WI38 (cell line): ENCODE data around the gene BTF3L4.
"Not testable (repeated sequence)": the region's sequence is repeated elsewhere in the genome, so short reads cannot be mapped to it uniquely, and the experiment has no call there.

Source experiments
- H3K4me3 ChIP-seq: 2 replicates; pipeline ENCODE4 v1.5.1; 2011; ENCODE audit warnings: low read depth, mild to moderate bottlenecking, control low read depth, low read length
- TF ChIP-seq, protein P1 (sequence below): IDR thresholded peaks from 2 replicates; pipeline ENCODE4 v1.5.1; 2012; ENCODE audit warnings: low read depth, mild to moderate bottlenecking, control low read depth, low read length

The BTF3L4 gene

DNA sequence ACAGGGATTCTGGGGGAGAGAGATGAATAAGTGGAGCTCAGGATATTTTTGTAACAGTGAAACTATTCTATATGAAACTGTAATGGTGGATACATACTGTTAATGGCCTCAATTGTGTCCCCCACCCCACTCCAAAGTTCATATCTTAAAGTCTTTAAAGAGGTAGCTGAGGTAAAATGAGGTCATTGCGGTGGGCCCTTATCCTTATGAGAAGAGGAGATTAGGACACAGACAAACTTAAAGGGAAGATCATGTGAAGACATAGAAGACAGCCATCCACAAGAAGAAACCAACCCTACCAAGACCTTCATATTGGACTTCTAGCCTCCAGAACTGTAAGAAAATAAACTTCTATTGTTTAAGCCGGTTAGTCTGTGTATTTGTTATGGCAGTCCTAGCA is 10.9 kb upstream of the BTF3L4 start:
- TF ChIP-seq, protein P1, sequence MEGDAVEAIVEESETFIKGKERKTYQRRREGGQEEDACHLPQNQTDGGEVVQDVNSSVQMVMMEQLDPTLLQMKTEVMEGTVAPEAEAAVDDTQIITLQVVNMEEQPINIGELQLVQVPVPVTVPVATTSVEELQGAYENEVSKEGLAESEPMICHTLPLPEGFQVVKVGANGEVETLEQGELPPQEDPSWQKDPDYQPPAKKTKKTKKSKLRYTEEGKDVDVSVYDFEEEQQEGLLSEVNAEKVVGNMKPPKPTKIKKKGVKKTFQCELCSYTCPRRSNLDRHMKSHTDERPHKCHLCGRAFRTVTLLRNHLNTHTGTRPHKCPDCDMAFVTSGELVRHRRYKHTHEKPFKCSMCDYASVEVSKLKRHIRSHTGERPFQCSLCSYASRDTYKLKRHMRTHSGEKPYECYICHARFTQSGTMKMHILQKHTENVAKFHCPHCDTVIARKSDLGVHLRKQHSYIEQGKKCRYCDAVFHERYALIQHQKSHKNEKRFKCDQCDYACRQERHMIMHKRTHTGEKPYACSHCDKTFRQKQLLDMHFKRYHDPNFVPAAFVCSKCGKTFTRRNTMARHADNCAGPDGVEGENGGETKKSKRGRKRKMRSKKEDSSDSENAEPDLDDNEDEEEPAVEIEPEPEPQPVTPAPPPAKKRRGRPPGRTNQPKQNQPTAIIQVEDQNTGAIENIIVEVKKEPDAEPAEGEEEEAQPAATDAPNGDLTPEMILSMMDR, result no peak
- no peak overlapping the region for H3K4me3 ChIP-seq

DNA sequence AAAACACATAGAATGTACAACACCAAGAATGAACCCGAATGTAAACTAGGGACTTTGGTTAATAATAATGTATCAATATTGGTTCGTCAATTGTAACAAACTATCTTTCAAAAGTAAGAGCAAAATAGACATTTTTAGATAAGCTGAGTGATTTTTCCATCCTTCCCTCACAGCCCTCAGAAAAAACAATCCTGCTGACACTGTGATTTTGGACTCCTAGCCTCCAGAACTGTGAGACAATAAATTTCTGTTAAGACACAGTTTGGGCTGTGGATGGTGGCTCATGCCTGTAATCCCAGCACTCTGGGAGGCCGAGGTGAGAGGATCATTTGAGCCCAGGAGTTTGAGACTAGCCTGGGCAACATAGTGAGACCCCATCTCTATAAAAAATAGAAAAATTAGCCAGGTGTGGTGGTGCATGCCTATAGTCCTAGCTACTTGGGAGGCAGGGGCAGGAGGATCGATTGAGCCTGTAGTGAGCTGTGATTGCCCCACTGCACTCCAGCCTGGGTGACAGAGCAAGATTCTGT is 10.4 kb upstream of the BTF3L4 start:
- not testable (repeated sequence) for H3K4me3 ChIP-seq

DNA sequence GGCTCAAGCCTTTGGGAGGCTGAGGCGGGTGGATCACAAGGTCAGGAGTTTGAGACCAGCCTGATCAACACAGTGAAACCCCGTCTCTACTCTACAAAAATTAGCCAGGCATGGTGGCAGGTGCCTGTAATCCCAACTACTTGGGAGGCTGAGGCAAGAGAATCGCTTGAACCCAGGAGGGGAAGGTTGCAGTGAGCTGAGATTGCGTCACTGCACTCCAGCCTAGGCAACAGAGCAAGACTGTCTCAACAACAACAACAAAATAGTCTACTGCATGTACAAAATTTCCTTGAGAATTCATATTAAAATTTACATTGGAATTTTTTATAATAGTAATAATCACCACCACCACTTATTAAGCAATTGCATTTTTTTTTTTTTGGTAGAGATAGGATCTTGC is 6.8 kb upstream of the BTF3L4 start:
- not testable (repeated sequence) for H3K4me3 ChIP-seq

DNA sequence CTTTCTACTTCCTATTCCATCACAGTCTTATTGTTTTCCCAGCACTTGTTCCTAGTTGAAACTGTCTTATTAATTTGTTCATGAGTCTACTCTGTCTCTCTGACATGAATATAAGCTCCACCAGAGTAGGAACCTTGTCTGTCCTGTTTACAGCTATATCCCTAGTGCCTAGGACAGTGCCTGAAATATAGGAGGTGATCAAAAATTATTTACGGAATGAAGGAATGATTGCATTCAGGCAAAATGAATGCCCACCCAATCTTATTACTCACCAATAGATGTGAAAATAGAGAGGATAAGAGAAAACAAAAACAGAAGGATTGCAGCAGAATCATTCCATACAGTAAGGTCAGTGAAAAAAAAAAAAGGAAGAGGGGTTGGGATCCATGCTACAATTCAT is 2.2 kb upstream of the BTF3L4 start:
- TF ChIP-seq, protein P1, result no peak
- H3K4me3 ChIP-seq, result peak overlapping the region; percentile 79

DNA sequence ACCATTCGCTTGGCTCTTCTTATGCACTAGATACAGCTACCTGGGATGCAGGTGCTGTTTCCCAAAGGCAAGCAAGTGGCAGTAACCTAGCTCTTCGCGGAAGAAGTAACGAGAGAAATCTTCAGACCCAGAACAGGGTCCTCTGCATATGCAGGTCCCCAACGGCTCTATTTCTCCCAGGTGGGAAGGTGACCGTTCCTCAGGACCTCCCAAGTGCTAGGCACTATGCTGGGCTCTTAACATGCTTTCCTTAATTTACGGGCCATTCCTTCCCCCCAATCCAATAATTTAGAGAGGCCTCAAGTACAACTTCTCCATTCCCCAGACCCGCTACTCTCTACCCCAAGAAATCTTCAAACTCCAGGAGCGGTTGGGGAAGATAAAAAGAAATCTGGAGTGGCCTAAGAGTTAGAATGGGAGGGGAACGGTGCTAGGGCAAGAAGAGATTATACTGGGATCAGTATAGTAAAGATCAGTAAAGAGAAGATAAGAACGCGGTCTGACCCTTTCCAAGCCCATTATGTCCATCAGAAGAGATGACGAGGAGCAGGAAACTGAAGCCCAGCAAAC is 1.5 kb upstream of the BTF3L4 start:
- TF ChIP-seq, protein P1, result no peak
- peak overlapping the region; percentile 79 for H3K4me3 ChIP-seq

DNA sequence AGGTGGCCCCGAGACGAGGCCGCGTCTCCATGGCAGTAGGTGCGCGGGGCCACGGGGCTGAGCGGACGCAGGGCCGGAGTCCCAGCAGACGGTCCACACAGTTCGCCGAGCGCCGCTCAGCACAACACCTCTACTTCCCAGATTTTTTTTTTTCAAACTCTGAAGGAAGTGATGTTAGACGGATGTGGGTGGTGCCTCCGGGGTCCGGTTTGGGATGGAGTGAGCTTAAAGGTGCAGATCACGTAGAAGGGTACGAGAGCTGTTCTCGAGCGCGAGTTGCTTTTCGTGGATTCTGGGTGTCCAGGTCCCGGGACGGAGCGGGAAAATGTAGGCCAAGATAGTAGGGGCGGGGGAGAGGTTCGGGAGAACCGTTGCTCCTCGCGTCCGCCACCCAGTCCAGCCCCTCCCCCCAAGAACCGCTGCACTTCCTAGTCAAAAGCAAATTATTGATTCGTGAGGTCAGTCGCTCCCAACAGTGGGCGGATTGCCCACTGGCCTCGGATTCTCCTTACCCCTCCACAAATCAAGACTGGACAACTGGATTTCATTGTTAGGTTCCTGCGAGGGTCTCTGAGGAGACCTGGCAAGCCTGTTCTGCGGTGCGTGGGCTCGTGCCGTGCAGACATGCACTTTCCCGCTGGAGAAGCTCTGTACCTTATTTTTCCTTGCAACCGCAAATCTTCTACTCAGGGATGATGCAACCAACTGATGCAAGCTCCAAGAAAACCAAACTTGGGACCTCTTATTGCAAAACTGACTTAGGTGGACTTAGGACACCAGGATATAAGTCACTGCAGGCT is 829 bp upstream of the BTF3L4 start, which contains the start of gene TXNDC12:
TXNDC12 (minus strand) TSS at position 126 of the 800 bp plus-strand sequence; CDS start at position 31, 95 bp downstream.
- TF ChIP-seq, protein P1, result no peak
- peak within 1 kb of the TSS; percentile 79 for H3K4me3 ChIP-seq

DNA sequence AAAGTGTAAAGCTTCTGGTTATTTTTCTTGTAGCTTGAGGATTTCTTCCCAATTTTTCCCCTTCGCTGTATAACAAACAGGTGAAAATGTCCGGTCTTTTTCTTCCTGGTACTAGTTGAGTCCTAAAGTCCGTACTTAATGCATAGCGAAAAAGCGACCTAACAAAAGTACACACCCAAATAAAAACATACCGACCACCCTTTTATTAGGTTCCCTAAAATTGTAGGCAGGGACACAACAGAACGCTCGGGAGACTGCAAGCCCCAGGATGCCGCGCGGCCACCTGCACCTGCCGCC is 281 bp upstream of the BTF3L4 start:
- peak overlapping the region; percentile 79 for H3K4me3 ChIP-seq
- TF ChIP-seq, protein P1, result no peak

DNA sequence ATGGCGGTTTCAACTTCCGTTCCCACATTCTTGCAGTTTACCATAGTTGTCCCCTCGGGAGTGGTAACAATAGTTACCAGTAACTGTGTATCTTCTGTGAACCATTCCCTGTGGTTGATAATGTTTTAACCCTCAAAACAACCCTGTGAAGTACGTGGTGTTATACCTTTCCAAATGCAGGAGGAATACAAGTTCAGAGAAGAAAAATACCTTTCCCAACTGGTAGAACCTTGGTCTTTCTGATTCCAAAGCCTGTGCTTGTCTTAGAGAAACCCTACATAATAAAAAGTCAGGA is 789 bp downstream of the BTF3L4 start:
- TF ChIP-seq, protein P1, result no peak

More for the DNA sequence above, 789 bp downstream of the BTF3L4 start:
- H3K4me3 ChIP-seq, result peak overlapping the region; percentile 79
